Fibroblast of skin of back (primary cell): ENCODE results near the gene HSP90AA1.
"Not testable (repeated sequence)": the region's sequence is repeated elsewhere in the genome, so short reads cannot be mapped to it uniquely, and the experiment has no call there.

ENCODE experiments used
- DNase-seq: peaks from one replicate; pipeline ENCODE4 v3.0.0-alpha.2; 2013

HSP90AA1 gene

GRCh38 chr14:102094101-102094500 is 7.3 kb upstream of the HSP90AA1 start:
- no peak for DNase-seq

- no peak for DNase-seq
These were observed 6.0 kb upstream of the HSP90AA1 start for GRCh38 chr14:102092806-102093205.

GRCh38 chr14:102090713-102091112 is 3.9 kb upstream of the HSP90AA1 start:
- no peak for DNase-seq

- DNase-seq, result no peak
These were observed 2.9 kb upstream of the HSP90AA1 start for GRCh38 chr14:102089621-102090343.

DNA sequence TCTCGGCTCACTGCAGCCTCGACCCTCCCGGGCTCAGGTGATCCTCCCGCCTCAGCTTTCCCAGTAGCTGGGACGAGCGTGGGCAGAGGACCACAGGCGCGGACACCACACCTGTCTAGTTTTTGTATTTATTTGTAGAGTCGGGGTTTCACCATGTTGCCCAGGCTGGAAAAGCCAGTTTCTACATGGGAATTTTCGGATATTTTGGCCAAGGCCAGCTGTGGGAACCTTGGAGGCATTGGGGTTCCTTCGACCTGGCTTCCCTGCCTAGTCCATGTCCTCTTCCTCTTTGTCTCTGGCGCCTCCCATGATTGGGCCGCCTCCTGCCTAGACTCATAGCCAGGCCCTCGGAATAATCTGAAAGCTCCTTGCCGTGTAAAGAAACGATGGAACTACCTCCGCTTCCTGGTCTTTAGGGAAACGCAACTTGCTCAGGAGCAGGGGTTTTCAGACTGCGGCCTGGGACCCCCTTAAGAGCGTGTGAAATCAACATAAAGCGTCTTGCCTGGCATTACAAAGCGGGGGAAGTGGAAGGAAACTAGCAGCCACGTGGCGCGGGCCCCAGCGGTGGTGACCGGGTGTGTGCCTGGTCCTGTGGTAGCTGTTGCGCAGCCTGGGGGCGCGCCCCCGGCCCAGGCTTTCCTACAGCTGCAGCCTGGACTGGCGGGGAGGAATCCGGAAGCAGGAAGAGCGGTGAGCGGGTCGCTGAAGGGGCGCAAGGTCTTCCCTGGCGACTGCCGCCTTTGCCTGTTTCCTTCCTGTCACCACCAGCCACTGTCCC is 1.4 kb upstream of the HSP90AA1 start:
- DNase-seq, result peak; percentile 46

DNA sequence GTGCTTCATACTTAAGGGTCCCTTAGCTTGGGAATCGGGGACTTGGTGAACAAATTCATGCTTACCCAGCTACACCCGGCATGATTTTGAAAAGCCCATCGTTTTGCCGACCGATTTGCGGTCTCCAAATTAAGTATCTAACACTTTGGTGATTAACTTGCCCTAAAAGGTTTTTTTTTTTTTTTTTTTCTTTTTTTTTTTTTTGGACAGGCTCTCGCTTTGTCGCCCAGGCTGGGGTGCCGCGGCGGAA is 843 bp upstream of the HSP90AA1 start:
- DNase-seq, result no peak

DNA sequence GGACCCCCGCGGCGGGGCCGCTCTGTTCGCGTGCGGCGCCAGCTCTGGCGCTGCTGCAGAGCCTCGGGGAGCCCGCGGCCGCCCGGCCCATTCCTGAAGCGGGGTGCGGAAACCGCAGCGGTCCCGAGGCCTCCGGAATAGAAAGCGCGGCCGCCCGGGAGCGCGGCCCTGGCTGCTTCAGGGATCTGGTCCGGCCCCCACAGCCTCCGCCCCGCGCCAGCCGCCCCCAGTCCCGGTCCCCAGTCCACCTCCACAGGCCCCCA is 204 bp downstream of the HSP90AA1 start:
- no peak for DNase-seq

GRCh38 chr14:102085948-102086708 is 716 bp downstream of the HSP90AA1 start:
- DNase-seq, result peak; percentile 64

DNA sequence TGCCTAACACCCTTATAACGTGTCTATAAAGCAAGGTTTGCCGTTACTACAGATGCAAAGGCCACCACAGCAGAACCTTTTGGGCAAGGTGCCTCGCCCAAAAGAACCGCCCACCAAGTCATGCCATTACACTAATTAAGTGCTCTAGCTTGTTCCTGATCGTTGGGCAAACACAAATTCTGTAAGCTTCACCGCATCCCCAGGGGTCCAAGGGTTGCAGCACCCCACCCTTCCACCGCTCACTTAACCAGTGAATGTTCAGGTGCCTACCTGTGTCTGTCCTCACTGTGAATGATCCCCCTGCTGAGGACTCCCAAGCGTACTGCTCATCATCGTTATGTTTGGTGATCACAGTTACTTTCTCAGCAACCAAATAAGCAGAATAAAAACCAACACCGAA is 1.4 kb downstream of the HSP90AA1 start:
- no peak for DNase-seq

GRCh38 chr14:102084931-102085330 is 1.9 kb downstream of the HSP90AA1 start:
- no peak for DNase-seq

DNA sequence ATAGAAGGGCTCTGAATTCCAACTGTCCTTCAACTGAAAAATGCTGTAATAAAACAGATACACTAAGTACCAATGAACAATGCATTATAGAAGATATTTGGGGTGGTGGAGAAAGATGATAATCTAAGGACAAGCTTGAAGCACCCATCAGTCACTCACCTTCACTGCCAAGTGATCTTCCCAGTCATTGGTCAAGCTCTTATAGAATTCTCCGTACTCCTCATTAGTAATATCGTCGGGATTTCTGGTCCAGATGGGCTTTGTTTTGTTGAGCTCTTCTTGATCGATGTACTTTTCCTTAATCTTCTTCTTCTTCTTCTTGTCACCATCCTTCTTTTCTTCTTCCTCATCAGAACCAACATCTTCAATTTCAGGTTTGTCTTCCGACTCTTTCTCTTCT is 2.3 kb downstream of the HSP90AA1 start:
- not testable (repeated sequence) for DNase-seq

GRCh38 chr14:102081231-102082080 is 5.4 kb downstream of the HSP90AA1 start:
- DNase-seq, result no peak

DNA sequence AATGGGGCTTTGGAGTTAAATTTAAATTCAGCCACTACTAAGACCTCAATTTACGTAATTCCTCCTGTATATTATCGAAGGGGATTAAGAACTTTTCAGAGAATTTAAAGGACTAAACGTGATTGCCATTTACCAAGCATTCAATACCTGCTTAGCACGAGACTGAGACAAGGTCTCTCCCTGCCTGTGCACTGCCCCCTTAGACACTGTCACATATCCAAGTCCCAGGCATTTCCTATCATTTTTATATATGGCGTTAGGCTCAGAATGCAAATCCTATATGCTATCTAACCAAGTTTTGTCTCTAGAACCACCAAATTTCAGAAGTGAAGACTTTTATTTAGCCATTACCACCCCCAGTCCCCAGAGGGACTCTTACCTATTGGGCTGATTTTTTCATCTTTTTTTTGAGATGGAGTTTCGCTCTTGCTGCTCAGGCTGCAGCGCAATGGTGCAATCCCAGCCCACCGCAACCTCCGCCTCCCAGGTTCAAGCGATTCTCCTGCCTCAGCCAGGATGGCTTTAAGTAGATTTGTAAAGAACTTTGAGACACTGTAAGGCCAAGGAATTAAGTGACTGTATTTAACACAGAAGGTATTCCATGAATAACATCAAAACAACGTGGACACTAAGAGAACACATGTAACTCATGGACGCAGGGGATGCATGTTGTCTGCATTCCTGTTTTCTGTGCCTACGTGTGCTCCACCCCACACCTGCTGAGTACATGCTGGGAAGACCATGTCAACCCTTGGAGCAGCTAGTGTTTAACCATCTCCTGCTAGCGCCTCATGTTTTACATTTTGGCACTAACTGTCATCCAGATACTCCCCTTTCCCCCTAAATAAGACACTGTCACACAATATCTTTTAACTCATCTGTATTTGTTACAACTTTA is 6.4 kb downstream of the HSP90AA1 start:
- DNase-seq, result no peak

DNA sequence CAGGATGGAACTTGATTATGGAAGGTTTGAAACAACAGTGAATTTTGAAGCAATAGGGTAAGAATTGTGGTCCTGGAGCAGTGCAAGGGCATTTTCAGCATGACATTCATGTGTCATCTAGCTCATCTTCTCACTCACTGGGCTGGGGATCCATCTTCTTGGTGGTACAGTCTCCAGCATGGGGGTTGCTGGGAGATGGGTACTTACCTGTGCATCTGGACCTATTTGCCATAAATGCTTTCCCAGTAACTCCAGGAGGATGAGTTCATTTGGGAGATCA is 7.2 kb downstream of the HSP90AA1 start:
- no peak for DNase-seq

GRCh38 chr14:102078831-102079699 is 7.8 kb downstream of the HSP90AA1 start:
- DNase-seq, result no peak

DNA sequence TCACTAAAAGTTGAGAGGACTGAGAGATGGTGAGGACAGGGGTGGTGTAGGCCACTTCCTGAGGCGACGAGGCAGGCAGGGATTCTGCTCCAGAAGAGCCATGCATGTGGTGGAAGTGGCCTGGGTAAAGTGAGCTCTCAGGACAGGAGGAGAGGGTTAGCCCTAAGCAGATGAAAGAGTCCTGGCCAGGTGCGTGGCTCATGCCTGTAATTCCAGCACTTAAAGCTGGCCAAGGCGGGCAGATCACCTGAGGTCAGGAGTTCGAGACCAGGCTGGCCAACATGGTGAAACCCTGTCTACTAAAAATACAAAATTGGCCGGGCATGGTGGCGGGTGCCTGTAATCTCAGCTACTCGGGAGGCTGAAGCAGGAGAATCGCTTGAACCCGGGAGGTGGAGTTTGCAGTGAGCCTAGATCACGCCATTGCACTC is 8.5 kb downstream of the HSP90AA1 start:
- not testable (repeated sequence) for DNase-seq

DNA sequence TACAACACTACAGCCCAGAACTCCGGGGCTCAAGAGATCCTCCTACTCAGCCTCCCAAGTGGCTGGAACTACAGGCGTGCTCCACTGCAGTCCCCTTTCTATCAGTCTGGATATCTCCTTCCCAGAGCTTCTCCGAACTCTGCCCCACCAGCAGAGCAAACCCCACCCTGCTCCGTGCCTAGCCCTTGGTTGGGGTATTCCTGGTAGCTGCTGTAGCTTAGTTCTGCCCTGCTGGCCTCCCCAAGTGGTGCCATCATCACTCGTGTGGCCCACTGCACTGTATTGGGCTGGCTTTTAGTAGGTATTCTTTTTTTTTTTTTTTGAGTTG is 9.5 kb downstream of the HSP90AA1 start:
- DNase-seq, result no peak

DNA sequence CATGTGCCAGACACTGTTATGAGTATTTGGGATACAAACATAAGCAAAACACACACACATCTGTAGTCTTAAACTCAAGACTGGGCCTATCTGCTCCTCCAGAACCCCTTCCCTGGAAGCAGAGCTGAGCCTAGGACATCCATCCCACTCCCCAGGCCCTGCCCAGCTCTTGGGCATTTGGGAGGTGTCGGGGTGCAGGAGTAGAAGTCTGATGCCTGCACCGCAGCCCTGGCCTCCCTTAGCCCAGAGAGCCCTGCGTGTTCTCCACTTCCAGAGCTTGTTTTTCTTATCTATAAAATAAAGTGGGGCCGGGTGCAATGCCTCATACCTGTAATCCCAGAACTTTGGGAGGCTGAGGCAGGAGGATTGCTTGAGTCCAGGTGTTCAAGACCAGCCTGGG is 11.7 kb downstream of the HSP90AA1 start:
- no peak for DNase-seq

- DNase-seq, result no peak
These were observed 12.4 kb downstream of the HSP90AA1 start for GRCh38 chr14:102074415-102074964.

DNA sequence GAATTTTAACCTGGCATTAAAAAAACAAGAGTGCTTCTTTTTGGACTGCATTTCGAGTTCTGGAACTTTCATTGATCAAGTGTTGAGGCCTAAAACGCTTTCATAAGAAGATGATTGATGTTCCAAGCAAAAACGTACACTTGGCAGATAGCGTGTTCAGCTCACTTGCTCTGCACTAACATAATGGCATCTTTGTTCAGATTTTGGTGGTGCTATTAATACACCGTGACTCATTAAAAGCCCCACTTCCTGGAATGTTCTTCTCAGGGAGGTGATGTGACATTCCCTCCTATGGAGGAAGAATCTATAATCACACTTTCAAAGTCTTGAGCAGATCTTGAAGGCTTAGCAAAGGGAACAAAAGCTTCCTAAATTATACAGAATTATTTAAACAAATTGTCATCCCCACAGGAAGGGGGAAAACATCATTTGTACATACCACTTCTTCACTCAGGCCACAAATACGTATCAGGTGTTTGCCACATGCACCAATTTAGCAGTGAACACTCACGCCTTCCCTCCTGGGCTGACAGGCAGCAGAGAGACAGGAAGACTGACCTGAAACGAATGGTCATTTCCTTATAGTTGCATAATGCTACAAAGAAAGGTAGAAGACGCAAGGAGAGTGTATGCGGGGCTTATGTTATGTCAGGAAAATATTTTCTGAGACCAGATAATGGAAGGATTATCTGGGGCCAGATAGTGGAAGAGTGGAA is 15.4 kb downstream of the HSP90AA1 start:
- peak; percentile 80 for DNase-seq
